ENCODE measurements around the gene PRSS21.

GRCh38 chr16:2783581-2784357 is 33.3 kb upstream of the PRSS21 start:
- TF ChIP-seq SIN3A (IDR thresholded peaks at IDR 0.05; ENCODE audit: borderline replicate concordance, low read depth, low read length) (no peak), FOXJ3 (CRISPR knock-in tag; IDR thresholded peaks at IDR 0.05) (no peak)
